GM13977 (cell line): ENCODE results near the gene ZNF813.
"Not testable (repeated sequence)": the region's sequence is repeated elsewhere in the genome, so short reads cannot be mapped to it uniquely, and the experiment has no call there.

Experiments used
- DNase-seq: peaks from one replicate; pipeline ENCODE4 v3.0.0; 2012; ENCODE audit warnings: low spot score
- in situ Hi-C: fragments of 300-500 bp; cut with MboI; formaldehyde crosslinking; loops from one replicate; pipeline ENCODE4 v1.12.0; 2022; ENCODE audit warnings: low sequenced_read_pairs, low pct_unique_long_range_greater_than_20kb, mixed read lengths, inconsistent platforms; ENCODE audit not compliant: unreplicated experiment
- TF ChIP-seq, protein P1 (sequence below): IDR thresholded peaks from 2 replicates; pipeline ENCODE4 v1.5.1; 2012; ENCODE audit warnings: mild to moderate bottlenecking, control low read depth; ENCODE audit not compliant: insufficient read depth; ENCODE audit errors: extremely low read depth, missing control alignments

The ZNF813 gene

GRCh38 chr19:53511933-53512374 is 44.4 kb downstream of the ZNF813 start:
- DNase-seq, result peak; percentile 31
- TF ChIP-seq, protein P1, sequence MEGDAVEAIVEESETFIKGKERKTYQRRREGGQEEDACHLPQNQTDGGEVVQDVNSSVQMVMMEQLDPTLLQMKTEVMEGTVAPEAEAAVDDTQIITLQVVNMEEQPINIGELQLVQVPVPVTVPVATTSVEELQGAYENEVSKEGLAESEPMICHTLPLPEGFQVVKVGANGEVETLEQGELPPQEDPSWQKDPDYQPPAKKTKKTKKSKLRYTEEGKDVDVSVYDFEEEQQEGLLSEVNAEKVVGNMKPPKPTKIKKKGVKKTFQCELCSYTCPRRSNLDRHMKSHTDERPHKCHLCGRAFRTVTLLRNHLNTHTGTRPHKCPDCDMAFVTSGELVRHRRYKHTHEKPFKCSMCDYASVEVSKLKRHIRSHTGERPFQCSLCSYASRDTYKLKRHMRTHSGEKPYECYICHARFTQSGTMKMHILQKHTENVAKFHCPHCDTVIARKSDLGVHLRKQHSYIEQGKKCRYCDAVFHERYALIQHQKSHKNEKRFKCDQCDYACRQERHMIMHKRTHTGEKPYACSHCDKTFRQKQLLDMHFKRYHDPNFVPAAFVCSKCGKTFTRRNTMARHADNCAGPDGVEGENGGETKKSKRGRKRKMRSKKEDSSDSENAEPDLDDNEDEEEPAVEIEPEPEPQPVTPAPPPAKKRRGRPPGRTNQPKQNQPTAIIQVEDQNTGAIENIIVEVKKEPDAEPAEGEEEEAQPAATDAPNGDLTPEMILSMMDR, result peak; percentile 50
- in situ Hi-C loops, result no loop called here

- DNase-seq, in situ Hi-C loops: not testable (repeated sequence)
These were observed 47.5 kb downstream of the ZNF813 start for GRCh38 chr19:53515047-53515446.

GRCh38 chr19:53517114-53517741 is 49.7 kb downstream of the ZNF813 start:
- no peak for DNase-seq
- in situ Hi-C loops, result no loop called here
- TF ChIP-seq, protein P1, result no peak

DNA sequence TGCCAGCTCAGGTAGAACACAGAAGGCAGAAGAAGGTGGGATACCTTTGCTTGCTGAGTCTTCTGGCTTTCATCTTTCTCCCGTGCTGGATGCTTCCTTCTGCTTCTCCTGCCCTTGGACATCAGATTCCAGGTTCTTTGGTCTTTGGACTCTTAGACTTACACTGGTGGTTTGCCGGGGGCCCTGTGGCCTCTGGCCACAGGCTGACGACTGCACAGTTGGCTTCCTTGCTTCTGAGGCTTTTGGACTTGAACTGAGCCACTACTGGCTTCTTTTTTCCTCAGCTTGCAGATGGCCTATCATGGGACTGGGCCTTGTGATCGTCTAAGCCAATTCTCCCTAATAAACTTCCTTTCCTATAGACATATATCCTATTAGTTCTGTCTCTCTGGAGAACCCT is 50.6 kb downstream of the ZNF813 start:
- DNase-seq, result no peak
- in situ Hi-C loops, result no loop called here
- TF ChIP-seq, protein P1, result no peak

DNA sequence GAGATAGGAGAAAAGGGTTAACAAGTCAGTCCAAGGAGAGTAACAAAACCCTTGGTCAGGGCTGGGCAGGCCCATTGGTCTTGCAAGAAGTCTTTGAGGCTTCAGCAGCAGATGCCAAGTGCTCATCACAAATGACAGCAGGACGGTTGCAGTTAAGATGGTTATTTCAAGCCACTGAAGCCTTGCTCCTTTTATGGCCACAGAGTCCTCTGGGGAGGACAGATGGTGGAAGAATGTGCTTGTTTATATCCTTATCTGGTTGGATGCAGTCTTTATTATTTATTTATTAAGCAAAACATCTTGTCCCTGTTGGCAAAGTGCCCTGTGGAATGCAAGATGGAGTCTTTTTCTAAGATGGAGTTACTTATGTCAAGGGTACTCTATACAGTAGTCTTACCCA is 51.2 kb downstream of the ZNF813 start:
- in situ Hi-C loops, result no loop called here
- DNase-seq, result no peak
- TF ChIP-seq, protein P1, result no peak

DNA sequence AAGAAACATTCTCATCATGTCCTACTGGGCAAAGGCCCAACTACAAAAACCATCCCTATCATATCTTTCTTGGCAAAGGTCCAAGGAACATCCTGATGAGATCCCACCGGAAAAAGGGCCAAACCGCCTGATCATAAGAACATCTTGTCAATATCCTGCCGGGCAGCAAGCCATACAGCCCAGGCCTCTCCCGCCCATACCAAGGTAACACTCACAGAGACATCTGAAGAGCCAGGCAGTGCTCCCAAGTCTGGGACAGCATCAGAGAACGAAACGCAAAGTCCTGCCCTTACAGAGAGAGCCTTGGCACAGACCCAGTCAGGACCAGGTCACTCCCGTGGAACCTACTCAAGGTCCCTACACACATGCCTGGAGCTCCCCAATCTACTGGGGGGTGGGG is 51.9 kb downstream of the ZNF813 start:
- TF ChIP-seq, protein P1, result no peak
- DNase-seq, result no peak
- in situ Hi-C loops, result no loop called here

GRCh38 chr19:53520163-53520546 is 52.6 kb downstream of the ZNF813 start:
- TF ChIP-seq, protein P1, result no peak
- no peak for DNase-seq
- in situ Hi-C loops, result no loop called here
